Measurements from ENCODE around the gene SPATC1L.

Gene SPATC1L

DNA sequence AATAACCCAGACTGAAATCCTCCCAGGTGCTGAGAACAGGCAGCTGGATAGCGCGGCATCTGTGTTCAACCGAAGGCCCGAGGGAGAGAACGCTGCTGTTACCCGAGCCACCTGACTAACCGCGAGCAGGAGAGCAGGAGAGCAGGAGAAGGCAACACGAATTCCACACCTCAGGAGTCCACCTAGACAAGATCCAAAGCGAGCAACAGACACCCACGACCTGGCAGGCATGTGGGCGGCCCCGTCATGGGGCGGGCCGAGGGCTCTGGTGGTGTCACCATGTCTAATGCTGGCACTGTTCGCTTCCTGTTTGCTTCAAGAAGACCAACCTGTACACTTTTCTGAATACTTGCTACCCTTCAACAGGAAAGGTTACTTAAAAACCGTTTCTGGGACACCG is 20.9 kb upstream of the SPATC1L start (continued):
- TF ChIP-seq, protein P1, sequence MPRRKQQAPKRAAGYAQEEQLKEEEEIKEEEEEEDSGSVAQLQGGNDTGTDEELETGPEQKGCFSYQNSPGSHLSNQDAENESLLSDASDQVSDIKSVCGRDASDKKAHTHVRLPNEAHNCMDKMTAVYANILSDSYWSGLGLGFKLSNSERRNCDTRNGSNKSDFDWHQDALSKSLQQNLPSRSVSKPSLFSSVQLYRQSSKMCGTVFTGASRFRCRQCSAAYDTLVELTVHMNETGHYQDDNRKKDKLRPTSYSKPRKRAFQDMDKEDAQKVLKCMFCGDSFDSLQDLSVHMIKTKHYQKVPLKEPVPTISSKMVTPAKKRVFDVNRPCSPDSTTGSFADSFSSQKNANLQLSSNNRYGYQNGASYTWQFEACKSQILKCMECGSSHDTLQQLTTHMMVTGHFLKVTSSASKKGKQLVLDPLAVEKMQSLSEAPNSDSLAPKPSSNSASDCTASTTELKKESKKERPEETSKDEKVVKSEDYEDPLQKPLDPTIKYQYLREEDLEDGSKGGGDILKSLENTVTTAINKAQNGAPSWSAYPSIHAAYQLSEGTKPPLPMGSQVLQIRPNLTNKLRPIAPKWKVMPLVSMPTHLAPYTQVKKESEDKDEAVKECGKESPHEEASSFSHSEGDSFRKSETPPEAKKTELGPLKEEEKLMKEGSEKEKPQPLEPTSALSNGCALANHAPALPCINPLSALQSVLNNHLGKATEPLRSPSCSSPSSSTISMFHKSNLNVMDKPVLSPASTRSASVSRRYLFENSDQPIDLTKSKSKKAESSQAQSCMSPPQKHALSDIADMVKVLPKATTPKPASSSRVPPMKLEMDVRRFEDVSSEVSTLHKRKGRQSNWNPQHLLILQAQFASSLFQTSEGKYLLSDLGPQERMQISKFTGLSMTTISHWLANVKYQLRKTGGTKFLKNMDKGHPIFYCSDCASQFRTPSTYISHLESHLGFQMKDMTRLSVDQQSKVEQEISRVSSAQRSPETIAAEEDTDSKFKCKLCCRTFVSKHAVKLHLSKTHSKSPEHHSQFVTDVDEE (CRISPR knock-in tag; IDR thresholded peaks at IDR 0.05) = no peak
- TF ChIP-seq RARB (CRISPR knock-in tag; IDR thresholded peaks at IDR 0.05) = no peak
- TF ChIP-seq ZNF565 (CRISPR knock-in tag; conservative IDR thresholded peaks at IDR 0.05; ENCODE audit: low read depth) = no peak
- TF ChIP-seq SNAI2 (CRISPR knock-in tag; IDR thresholded peaks at IDR 0.05) = no peak
- TF ChIP-seq, protein P2, sequence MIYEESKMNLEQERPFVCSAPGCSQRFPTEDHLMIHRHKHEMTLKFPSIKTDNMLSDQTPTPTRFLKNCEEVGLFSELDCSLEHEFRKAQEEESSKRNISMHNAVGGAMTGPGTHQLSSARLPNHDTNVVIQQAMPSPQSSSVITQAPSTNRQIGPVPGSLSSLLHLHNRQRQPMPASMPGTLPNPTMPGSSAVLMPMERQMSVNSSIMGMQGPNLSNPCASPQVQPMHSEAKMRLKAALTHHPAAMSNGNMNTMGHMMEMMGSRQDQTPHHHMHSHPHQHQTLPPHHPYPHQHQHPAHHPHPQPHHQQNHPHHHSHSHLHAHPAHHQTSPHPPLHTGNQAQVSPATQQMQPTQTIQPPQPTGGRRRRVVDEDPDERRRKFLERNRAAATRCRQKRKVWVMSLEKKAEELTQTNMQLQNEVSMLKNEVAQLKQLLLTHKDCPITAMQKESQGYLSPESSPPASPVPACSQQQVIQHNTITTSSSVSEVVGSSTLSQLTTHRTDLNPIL (CRISPR knock-in tag; IDR thresholded peaks at IDR 0.05; ENCODE audit: low read depth) = no peak
- TF ChIP-seq ZNF8 (CRISPR knock-in tag; IDR thresholded peaks at IDR 0.05) = no peak
- no peak for TF ChIP-seq ZC3H10 (CRISPR knock-in tag; IDR thresholded peaks at IDR 0.05)

DNA sequence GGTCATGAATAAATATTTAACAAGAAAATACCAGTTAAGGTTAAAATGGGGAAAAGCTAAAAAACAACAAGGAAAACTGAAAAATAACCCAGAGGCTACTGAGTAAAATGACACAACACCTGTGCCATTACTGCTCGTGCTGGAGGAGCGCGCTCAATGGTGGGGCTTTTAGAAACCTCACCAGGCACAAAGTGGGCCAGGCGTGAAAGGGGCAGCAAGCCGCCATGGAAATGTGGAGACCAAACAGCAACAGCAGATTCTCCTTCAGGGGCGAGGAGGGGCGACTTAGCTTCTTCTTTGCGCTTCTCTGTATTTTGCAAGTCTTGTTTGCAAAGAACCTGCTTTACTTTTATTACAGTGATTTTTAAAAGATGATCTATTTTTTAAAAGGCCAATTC is 18.9 kb upstream of the SPATC1L start:
- TF ChIP-seq, protein P2 (CRISPR knock-in tag; IDR thresholded peaks at IDR 0.05; ENCODE audit: low read depth) = no peak
- TF ChIP-seq BACH2 (CRISPR knock-in tag; IDR thresholded peaks at IDR 0.05; ENCODE audit: borderline replicate concordance) (no peak), ZFP30 (CRISPR knock-in tag; IDR thresholded peaks at IDR 0.05) (no peak), ISL1 (CRISPR knock-in tag; IDR thresholded peaks at IDR 0.05) (no peak), GLIS3 (CRISPR knock-in tag; IDR thresholded peaks at IDR 0.05) (no peak), RARB (CRISPR knock-in tag; IDR thresholded peaks at IDR 0.05) (no peak), TOX (CRISPR knock-in tag; IDR thresholded peaks at IDR 0.05; ENCODE audit: borderline replicate concordance) (no peak), ZFP3 (CRISPR knock-in tag; IDR thresholded peaks at IDR 0.05) (no peak), PPARA (CRISPR knock-in tag; IDR thresholded peaks at IDR 0.05; ENCODE audit: borderline replicate concordance) (no peak), OSR1 (CRISPR knock-in tag; IDR thresholded peaks at IDR 0.05) (no peak)
- TF ChIP-seq, protein P3, sequence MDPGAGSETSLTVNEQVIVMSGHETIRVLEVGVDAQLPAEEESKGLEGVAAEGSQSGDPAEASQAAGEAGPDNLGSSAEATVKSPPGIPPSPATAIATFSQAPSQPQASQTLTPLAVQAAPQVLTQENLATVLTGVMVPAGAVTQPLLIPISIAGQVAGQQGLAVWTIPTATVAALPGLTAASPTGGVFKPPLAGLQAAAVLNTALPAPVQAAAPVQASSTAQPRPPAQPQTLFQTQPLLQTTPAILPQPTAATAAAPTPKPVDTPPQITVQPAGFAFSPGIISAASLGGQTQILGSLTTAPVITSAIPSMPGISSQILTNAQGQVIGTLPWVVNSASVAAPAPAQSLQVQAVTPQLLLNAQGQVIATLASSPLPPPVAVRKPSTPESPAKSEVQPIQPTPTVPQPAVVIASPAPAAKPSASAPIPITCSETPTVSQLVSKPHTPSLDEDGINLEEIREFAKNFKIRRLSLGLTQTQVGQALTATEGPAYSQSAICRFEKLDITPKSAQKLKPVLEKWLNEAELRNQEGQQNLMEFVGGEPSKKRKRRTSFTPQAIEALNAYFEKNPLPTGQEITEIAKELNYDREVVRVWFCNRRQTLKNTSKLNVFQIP (CRISPR knock-in tag; IDR thresholded peaks at IDR 0.05; ENCODE audit: borderline replicate concordance, low read depth) = no peak
- TF ChIP-seq, protein P4, sequence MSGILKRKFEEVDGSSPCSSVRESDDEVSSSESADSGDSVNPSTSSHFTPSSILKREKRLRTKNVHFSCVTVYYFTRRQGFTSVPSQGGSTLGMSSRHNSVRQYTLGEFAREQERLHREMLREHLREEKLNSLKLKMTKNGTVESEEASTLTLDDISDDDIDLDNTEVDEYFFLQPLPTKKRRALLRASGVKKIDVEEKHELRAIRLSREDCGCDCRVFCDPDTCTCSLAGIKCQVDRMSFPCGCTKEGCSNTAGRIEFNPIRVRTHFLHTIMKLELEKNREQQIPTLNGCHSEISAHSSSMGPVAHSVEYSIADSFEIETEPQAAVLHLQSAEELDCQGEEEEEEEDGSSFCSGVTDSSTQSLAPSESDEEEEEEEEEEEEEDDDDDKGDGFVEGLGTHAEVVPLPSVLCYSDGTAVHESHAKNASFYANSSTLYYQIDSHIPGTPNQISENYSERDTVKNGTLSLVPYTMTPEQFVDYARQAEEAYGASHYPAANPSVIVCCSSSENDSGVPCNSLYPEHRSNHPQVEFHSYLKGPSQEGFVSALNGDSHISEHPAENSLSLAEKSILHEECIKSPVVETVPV (CRISPR knock-in tag; IDR thresholded peaks at IDR 0.05) = no peak
- ATAC-seq = no peak

DNA sequence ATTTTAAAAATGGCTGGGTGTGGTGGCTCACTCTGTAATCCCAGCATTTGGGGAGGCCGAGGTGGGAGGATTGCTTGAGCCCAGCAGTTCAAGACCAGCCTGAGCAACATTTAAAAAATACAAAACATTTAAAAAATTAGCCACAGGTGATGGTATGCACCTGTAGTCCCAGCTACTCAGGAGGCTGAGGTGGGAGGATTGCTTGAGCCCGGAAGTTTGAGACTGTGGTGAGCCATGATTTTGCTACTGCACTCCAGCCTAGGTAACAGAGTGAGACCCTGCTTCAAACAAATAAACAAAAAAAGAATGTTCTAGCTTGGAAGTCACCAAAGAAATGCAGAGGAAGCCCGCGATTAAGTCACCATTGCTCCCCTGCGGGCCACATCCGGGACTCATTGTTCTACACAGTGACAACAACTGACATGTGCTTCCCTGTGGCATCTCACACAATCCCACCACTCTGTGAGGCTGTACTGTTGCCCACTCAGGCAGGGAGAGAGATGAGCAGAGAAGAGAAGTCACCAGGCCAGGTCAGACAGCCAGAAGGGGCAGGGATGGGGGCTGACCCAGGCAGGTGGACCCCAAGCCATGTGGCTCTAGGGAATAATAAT is 18.4 kb upstream of the SPATC1L start:
- ATAC-seq = no peak
- TF ChIP-seq ZNF565 (CRISPR knock-in tag; conservative IDR thresholded peaks at IDR 0.05; ENCODE audit: low read depth) (no peak), ZFP30 (CRISPR knock-in tag; IDR thresholded peaks at IDR 0.05) (no peak), OSR1 (CRISPR knock-in tag; IDR thresholded peaks at IDR 0.05) (no peak), RARB (CRISPR knock-in tag; IDR thresholded peaks at IDR 0.05) (no peak), ISL1 (CRISPR knock-in tag; IDR thresholded peaks at IDR 0.05) (no peak), ZNF8 (CRISPR knock-in tag; IDR thresholded peaks at IDR 0.05) (no peak), ZNF70 (CRISPR knock-in tag; IDR thresholded peaks at IDR 0.05) (no peak), ESRRG (CRISPR knock-in tag; IDR thresholded peaks at IDR 0.05) (no peak), ZFP3 (CRISPR knock-in tag; IDR thresholded peaks at IDR 0.05) (no peak), ZC3H10 (CRISPR knock-in tag; IDR thresholded peaks at IDR 0.05) (no peak), CSDC2 (CRISPR knock-in tag; IDR thresholded peaks at IDR 0.05) (no peak), BACH2 (CRISPR knock-in tag; IDR thresholded peaks at IDR 0.05; ENCODE audit: borderline replicate concordance) (no peak), SNAI2 (CRISPR knock-in tag; IDR thresholded peaks at IDR 0.05) (no peak), TOX (CRISPR knock-in tag; IDR thresholded peaks at IDR 0.05; ENCODE audit: borderline replicate concordance) (no peak)
- TF ChIP-seq, protein P2 (CRISPR knock-in tag; IDR thresholded peaks at IDR 0.05; ENCODE audit: low read depth) = no peak
- TF ChIP-seq, protein P5, sequence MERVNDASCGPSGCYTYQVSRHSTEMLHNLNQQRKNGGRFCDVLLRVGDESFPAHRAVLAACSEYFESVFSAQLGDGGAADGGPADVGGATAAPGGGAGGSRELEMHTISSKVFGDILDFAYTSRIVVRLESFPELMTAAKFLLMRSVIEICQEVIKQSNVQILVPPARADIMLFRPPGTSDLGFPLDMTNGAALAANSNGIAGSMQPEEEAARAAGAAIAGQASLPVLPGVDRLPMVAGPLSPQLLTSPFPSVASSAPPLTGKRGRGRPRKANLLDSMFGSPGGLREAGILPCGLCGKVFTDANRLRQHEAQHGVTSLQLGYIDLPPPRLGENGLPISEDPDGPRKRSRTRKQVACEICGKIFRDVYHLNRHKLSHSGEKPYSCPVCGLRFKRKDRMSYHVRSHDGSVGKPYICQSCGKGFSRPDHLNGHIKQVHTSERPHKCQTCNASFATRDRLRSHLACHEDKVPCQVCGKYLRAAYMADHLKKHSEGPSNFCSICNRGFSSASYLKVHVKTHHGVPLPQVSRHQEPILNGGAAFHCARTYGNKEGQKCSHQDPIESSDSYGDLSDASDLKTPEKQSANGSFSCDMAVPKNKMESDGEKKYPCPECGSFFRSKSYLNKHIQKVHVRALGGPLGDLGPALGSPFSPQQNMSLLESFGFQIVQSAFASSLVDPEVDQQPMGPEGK (CRISPR knock-in tag; IDR thresholded peaks at IDR 0.05; ENCODE audit: borderline replicate concordance) = no peak
- TF ChIP-seq, protein P3 (CRISPR knock-in tag; IDR thresholded peaks at IDR 0.05; ENCODE audit: borderline replicate concordance, low read depth) = no peak
